Loucy (cell line): ENCODE measurements around the gene PCED1B.

Experiments used
- H2AFZ ChIP-seq: fragments of 200-600 bp; sonication (generic); 2 replicates; pipeline ENCODE4 v1.6.0; 2016; ENCODE audit warnings: antibody characterized with exemption, mild to moderate bottlenecking, low read length, moderate library complexity
- H3F3A ChIP-seq: fragments of 200-600 bp; 2 replicates; pipeline ENCODE4 v1.6.0; 2016; ENCODE audit warnings: antibody characterized with exemption, low read depth, mild to moderate bottlenecking
- H3K27me3 ChIP-seq: fragments of 200-600 bp; sonication (generic); 2 replicates; pipeline ENCODE4 v1.6.1; 2014; ENCODE audit warnings: low read length, mild to moderate bottlenecking; ENCODE audit not compliant: insufficient read depth, poor library complexity, severe bottlenecking
- H3K36me3 ChIP-seq: fragments of 200-600 bp; sonication (generic); 2 replicates; pipeline ENCODE4 v1.6.1; 2016; ENCODE audit warnings: low read length; ENCODE audit not compliant: insufficient read depth
- H3K4me1 ChIP-seq: fragments of 200-600 bp; sonication (generic); 2 replicates; pipeline ENCODE4 v1.5.1; 2014; ENCODE audit warnings: low read length, mild to moderate bottlenecking; ENCODE audit not compliant: insufficient read depth, poor library complexity, severe bottlenecking
- H3K4me2 ChIP-seq: fragments of 200-600 bp; sonication (generic); 2 replicates; pipeline ENCODE4 v1.6.0; 2014; ENCODE audit warnings: antibody characterized with exemption, low read length, low read depth, mild to moderate bottlenecking; ENCODE audit not compliant: poor library complexity, severe bottlenecking
- H3K4me3 ChIP-seq: fragments of 200-600 bp; sonication (generic); 2 replicates; pipeline ENCODE4 v1.5.1; 2014; ENCODE audit warnings: low read length, mild to moderate bottlenecking, mixed read lengths; ENCODE audit not compliant: poor library complexity, severe bottlenecking
- H3K79me2 ChIP-seq: fragments of 200-600 bp; sonication (generic); 2 replicates; pipeline ENCODE4 v1.6.1; 2014; ENCODE audit warnings: low read length; ENCODE audit not compliant: insufficient read depth
- H3K9ac ChIP-seq: fragments of 200-600 bp; sonication (generic); 2 replicates; pipeline ENCODE4 v1.6.0; 2014; ENCODE audit warnings: mild to moderate bottlenecking, low read depth, low read length, moderate library complexity; ENCODE audit not compliant: poor library complexity, severe bottlenecking
- H3K9me2 ChIP-seq: fragments of 200-600 bp; sonication (generic); replicated peaks from 2 replicates; pipeline ENCODE4 v1.6.1; 2016; ENCODE audit warnings: low read depth, low read length, mixed read lengths
- H3K9me3 ChIP-seq: fragments of 200-600 bp; sonication (generic); 2 replicates; pipeline ENCODE4 v1.6.1; 2014; ENCODE audit warnings: mild to moderate bottlenecking, antibody characterized with exemption, low read length, low read depth; ENCODE audit not compliant: insufficient read depth
- H4K20me1 ChIP-seq: fragments of 200-600 bp; sonication (generic); 2 replicates; pipeline ENCODE4 v1.6.0; 2014; ENCODE audit warnings: antibody characterized with exemption, low read length, mild to moderate bottlenecking; ENCODE audit not compliant: insufficient read depth, poor library complexity, severe bottlenecking
- CTCF ChIP-seq: fragments of 200-600 bp; sonication (generic); conservative IDR thresholded peaks from 2 replicates; pipeline ENCODE4 v1.5.1; 2014; ENCODE audit warnings: mild to moderate bottlenecking, antibody characterized with exemption, low read length
- EZH2phosphoT487 ChIP-seq: fragments of 200-600 bp; IDR thresholded peaks from 2 replicates; pipeline ENCODE4 v1.6.1; 2018; ENCODE audit warnings: antibody characterized with exemption, mild to moderate bottlenecking, moderate library complexity, borderline replicate concordance

The PCED1B gene

GRCh38 chr12:47190271-47190750 is 110.9 kb downstream of the PCED1B start:
- TF ChIP-seq CTCF, result no peak
- TF ChIP-seq EZH2phosphoT487, result no peak
- H3K4me3 ChIP-seq, result no peak overlapping the region
- H2AFZ ChIP-seq, result peak overlapping the region; percentile 16; the same call in 1 of the 2 replicates
- no peaks in the 10 kb centered on the region for H4K20me1 ChIP-seq
- no peaks in the 10 kb centered on the region for H3K36me3 ChIP-seq
- H3K9me3 ChIP-seq, result no peaks in the 10 kb centered on the region
- H3K27me3 ChIP-seq, result no peaks in the 10 kb centered on the region
- H3K79me2 ChIP-seq, result no peaks in the 10 kb centered on the region
- H3K4me1 ChIP-seq, result peaks cover 62% of the 10 kb centered on the region
- no peaks in the 10 kb centered on the region for H3K9me2 ChIP-seq
- H3F3A ChIP-seq, result no peaks in the 10 kb centered on the region
- H3K4me2 ChIP-seq, result no peak overlapping the region
- H3K9ac ChIP-seq, result no peak overlapping the region

- H3K9me3 ChIP-seq, result no peaks in the 10 kb centered on the region
- no peaks in the 10 kb centered on the region for H3K36me3 ChIP-seq
- no peak overlapping the region for H3K4me3 ChIP-seq
- no peaks in the 10 kb centered on the region for H4K20me1 ChIP-seq
- H3K9me2 ChIP-seq, result no peaks in the 10 kb centered on the region
- no peak overlapping the region for H3K9ac ChIP-seq
- no peaks in the 10 kb centered on the region for H3K79me2 ChIP-seq
- peaks cover 62% of the 10 kb centered on the region for H3K4me1 ChIP-seq
- TF ChIP-seq CTCF (no peak), EZH2phosphoT487 (no peak)
- H3K27me3 ChIP-seq, result no peaks in the 10 kb centered on the region
- no peak overlapping the region for H3K4me2 ChIP-seq
- no peaks in the 10 kb centered on the region for H3F3A ChIP-seq
- peak overlapping the region; percentile 16; the same call in 1 of the 2 replicates for H2AFZ ChIP-seq
These were observed 111.5 kb downstream of the PCED1B start for GRCh38 chr12:47190905-47191304.

- H3F3A ChIP-seq, result no peaks in the 10 kb centered on the region
- H3K4me3 ChIP-seq, result peak overlapping the region; percentile 8
- peak overlapping the region; percentile 50 for H3K9ac ChIP-seq
- no peaks in the 10 kb centered on the region for H3K27me3 ChIP-seq
- H3K36me3 ChIP-seq, result no peaks in the 10 kb centered on the region
- no peaks in the 10 kb centered on the region for H3K79me2 ChIP-seq
- no peaks in the 10 kb centered on the region for H3K9me3 ChIP-seq
- peak overlapping the region; percentile 31 for H3K4me2 ChIP-seq
- TF ChIP-seq EZH2phosphoT487 (no peak), CTCF (no peak)
- no peaks in the 10 kb centered on the region for H3K9me2 ChIP-seq
- H3K4me1 ChIP-seq, result peaks cover 62% of the 10 kb centered on the region
- no peaks in the 10 kb centered on the region for H4K20me1 ChIP-seq
- peak overlapping the region; percentile 59; the same call in 1 of the 2 replicates for H2AFZ ChIP-seq
These were observed 112.6 kb downstream of the PCED1B start for GRCh38 chr12:47192051-47192450.
